Endothelial cell of umbilical vein (primary cell): ENCODE measurements around the gene KRT81. TPM values are rescaled to one million over a fixed set of nuclear protein-coding genes. Genes with fewer than 3 reads are reported as not detected.

ENCODE experiments used
- BruUV-seq: library from RNA; stranded (reverse); fragments of 400-500 nt; replicated peaks from 2 replicates; lab custom pipeline; 2021; lab: Mats Ljungman, UMichigan
- CTCF ChIA-PET: fragments of 300-600, 350-600 bp; sonication (Branson Sonifier 250); formaldehyde crosslinking; loops from one replicate; lab custom pipeline; 2021; ENCODE audit warnings: antibody characterized with exemption, inconsistent platforms; lab: Charles Lee
- POLR2A ChIA-PET: fragments of 300-600, 350-600 bp; sonication (Branson Sonifier 250); formaldehyde crosslinking; loops from one replicate; lab custom pipeline; 2021; ENCODE audit warnings: antibody characterized with exemption, inconsistent platforms; lab: Charles Lee
- DNase-seq: peaks from one replicate; pipeline ENCODE4 v3.0.0-alpha.2; 2011; ENCODE audit warnings: low read depth, low spot score
- FAIRE-seq: peaks from 2 replicates; lab custom pipeline; 2011; peaks lifted over from hg19 to GRCh38; lab: Jason Lieb, UNC
- H2AFZ ChIP-seq: 2 replicates; pipeline ENCODE4 v1.6.0; 2012; ENCODE audit warnings: low read depth, low read length, control low read depth, inconsistent platforms
- H3K27ac ChIP-seq: 2 replicates; pipeline ENCODE4 v1.5.1; 2011; ENCODE audit warnings: low read depth, mild to moderate bottlenecking, control low read depth, low read length, moderate library complexity; ENCODE audit not compliant: insufficient read depth
- H3K27me3 ChIP-seq, 2 experiments: 2 replicates each; pipeline versions ENCODE4 v1.6.0 to v1.6.1; 2011; ENCODE audit warnings: low read length in 2 of 2, mixed read lengths in 1 of 2; ENCODE audit not compliant: control insufficient read depth in 2 of 2, insufficient read depth in 2 of 2
- H3K36me3 ChIP-seq, 2 experiments: 2 replicates in 1 of 2; 3 replicates in 1 of 2; pipeline ENCODE4 v1.5.1; 2011; ENCODE audit warnings: low read length in 2 of 2, mild to moderate bottlenecking in 1 of 2, moderate library complexity in 1 of 2; ENCODE audit not compliant: control insufficient read depth in 2 of 2, insufficient read depth in 2 of 2; ENCODE audit errors: extremely low read depth in 1 of 2
- H3K4me1 ChIP-seq: 3 replicates; pipeline ENCODE4 v1.5.1; 2011; ENCODE audit warnings: mild to moderate bottlenecking, low read length; ENCODE audit not compliant: control insufficient read depth, insufficient read depth; ENCODE audit errors: extremely low read depth
- H3K4me2 ChIP-seq: 2 replicates; pipeline ENCODE4 v1.6.1; 2011; ENCODE audit warnings: low read length, control low read depth, mixed read lengths; ENCODE audit not compliant: insufficient read depth
- H3K4me3 ChIP-seq, 3 experiments: fragments of 200-600 bp in 1 of 3; sonication (generic), shearing (Covaris generic) in 1 of 3; replicated peaks in 1 of 3; 2 replicates each; pipeline ENCODE4 v1.5.1; 2011 to 2016; ENCODE audit warnings: control low read depth in 3 of 3, low read length in 3 of 3, mild to moderate bottlenecking in 2 of 3, inconsistent platforms in 1 of 3, low read depth in 1 of 3, moderate library complexity in 1 of 3; ENCODE audit not compliant: insufficient read depth in 1 of 3
- H3K79me2 ChIP-seq: 2 replicates; pipeline ENCODE4 v1.6.0; 2012; ENCODE audit warnings: low read length, inconsistent platforms; ENCODE audit not compliant: control insufficient read depth, insufficient read depth
- H3K9ac ChIP-seq: replicated peaks from 2 replicates; pipeline ENCODE3; 2011; ENCODE audit warnings: low read length, control low read depth; ENCODE audit not compliant: insufficient read depth; ENCODE audit errors: extremely low read depth
- H3K9me1 ChIP-seq: replicated peaks from 3 replicates; pipeline ENCODE4 v1.6.0; 2011; ENCODE audit warnings: mild to moderate bottlenecking, low read length; ENCODE audit not compliant: control insufficient read depth, insufficient read depth; ENCODE audit errors: extremely low read depth
- H3K9me3 ChIP-seq: replicated peaks from 2 replicates; pipeline ENCODE4 v1.5.1; 2012; ENCODE audit warnings: low read length, inconsistent platforms; ENCODE audit not compliant: control insufficient read depth, insufficient read depth
- H4K20me1 ChIP-seq: replicated peaks from 2 replicates; pipeline ENCODE3; 2011; ENCODE audit warnings: mild to moderate bottlenecking, low read length; ENCODE audit not compliant: control insufficient read depth, insufficient read depth; ENCODE audit errors: extremely low read depth
- CTCF ChIP-seq, 2 donors: IDR thresholded peaks; 1 replicate in 1 of 2; 2 replicates in 1 of 2; pipeline ENCODE4 v1.5.1; 2011; ENCODE audit warnings: low read length in 2 of 2, mild to moderate bottlenecking in 2 of 2, moderate library complexity in 2 of 2, control low read depth in 1 of 2, inconsistent platforms in 1 of 2, low read depth in 1 of 2; ENCODE audit not compliant: insufficient read depth in 1 of 2; ENCODE audit errors: extremely low read depth in 1 of 2
- EZH2 ChIP-seq: IDR thresholded peaks from 2 replicates; pipeline ENCODE4 v1.6.1; 2012; ENCODE audit warnings: borderline replicate concordance, low read depth, mild to moderate bottlenecking, moderate library complexity, low read length, inconsistent platforms; ENCODE audit not compliant: severe bottlenecking
- FOS ChIP-seq: IDR thresholded peaks from 2 replicates; pipeline ENCODE4 v1.6.1; 2011; ENCODE audit warnings: mild to moderate bottlenecking, low read length, moderate library complexity, borderline replicate concordance; ENCODE audit not compliant: insufficient read depth
- GATA2 ChIP-seq: IDR thresholded peaks from 2 replicates; pipeline ENCODE4 v1.7.0; 2011; ENCODE audit warnings: low read depth, mild to moderate bottlenecking, moderate library complexity, mixed read lengths, low read length; ENCODE audit not compliant: insufficient read length, insufficient read depth
- JUN ChIP-seq: IDR thresholded peaks from 2 replicates; pipeline ENCODE4 v1.6.1; 2011; ENCODE audit warnings: borderline replicate concordance, low read depth; ENCODE audit not compliant: insufficient read length, insufficient read depth
- MYC ChIP-seq: IDR thresholded peaks from one replicate; pipeline ENCODE4 v1.6.1; 2011; ENCODE audit warnings: mild to moderate bottlenecking, low read depth, low read length
- POLR2A ChIP-seq: IDR thresholded peaks from 2 replicates; pipeline ENCODE4 v1.6.1; 2012; ENCODE audit warnings: low read depth, mild to moderate bottlenecking, control low read depth, low read length
- POLR2AphosphoS5 ChIP-seq: IDR thresholded peaks from 2 replicates; pipeline ENCODE4 v1.6.1; 2012; ENCODE audit warnings: low read depth, mild to moderate bottlenecking, control low read depth, low read length, moderate library complexity; ENCODE audit not compliant: insufficient read depth
- dilution Hi-C: fragments of 300-500 bp; cut with MboI; formaldehyde crosslinking; loops from one replicate; pipeline ENCODE4 v1.15.0; 2019; ENCODE audit warnings: low sequenced_read_pairs; ENCODE audit not compliant: extremely low pct_ligation_motif_present
- intact Hi-C: fragments of 100-400 bp; cut with micrococcal nuclease; formaldehyde crosslinking; loops from one replicate; pipeline ENCODE4 v1.10.0; 2022
- polyA plus RNA-seq, 4 experiments: library from polyadenylated mRNA; depleted of rRNA in 3 of 4; stranded (reverse) in 3 of 4; unstranded in 1 of 4; fragments of >200 nt; gene quantifications; 2 replicates each; pipeline versions ENCODE4 v1.2.1 to v1.2.3, GENCODE V29; 2011 to 2012; ENCODE audit warnings: missing spikeins in 1 of 4
- total RNA-seq: library from RNA; stranded (reverse); gene quantifications from 2 replicates; pipeline ENCODE4 v1.2.3, GENCODE V29; 2021
- TF ChIP-seq, protein P1 (sequence below): IDR thresholded peaks from 2 replicates; pipeline ENCODE4 v1.6.1; 2011; ENCODE audit not compliant: insufficient read depth, insufficient read length

KRT81 gene
- total and polyA plus RNA-seq, 2 donors (not counting 3 experiments of a cell fraction or from before 2014, with no cell fraction given), result not detected

DNA sequence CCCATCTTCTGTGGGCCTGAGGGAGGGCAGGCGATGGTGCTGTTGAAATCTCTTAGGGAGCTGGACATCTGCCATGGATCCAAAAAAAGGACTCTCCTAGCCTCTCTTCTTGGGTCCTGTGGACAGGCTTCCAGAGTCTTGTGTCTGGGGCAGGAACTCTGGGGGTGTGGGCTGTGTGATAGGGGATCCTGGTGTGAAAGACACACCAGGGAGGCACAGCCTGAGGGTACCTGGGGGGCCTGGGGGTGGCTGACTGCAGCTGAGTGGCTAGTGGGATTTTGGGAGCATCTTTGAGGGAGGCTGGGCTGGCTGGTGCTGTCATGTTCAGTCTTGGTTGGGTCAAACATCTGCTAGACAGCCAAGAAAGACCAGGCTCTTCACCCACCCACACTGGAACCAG lies 31.7 kb upstream of the KRT81 start:
- Histone ChIP-seq H3K79me2 (no peaks in the 10 kb centered on the region), H3K4me1 (no peaks in the 10 kb centered on the region), H4K20me1 (no peaks in the 10 kb centered on the region), H3K36me3 (no peaks in the 10 kb centered on the region), H3K9me3 (no peaks in the 10 kb centered on the region), H3K9me1 (no peaks in the 10 kb centered on the region), H3K9ac (no peak overlapping the region), H3K27me3 (peaks cover 52 to 54% of the 10 kb centered on the region in 2 experiments), H2AFZ (no peak overlapping the region), H3K4me3 (no peak overlapping the region), H3K4me2 (no peak overlapping the region), H3K27ac (no peak overlapping the region)
- DNase-seq (no peak), FAIRE-seq (no peak)
- ChIA-PET POLR2A (no interaction called here), CTCF (no interaction called here)
- intact Hi-C loops, result no loop called here
- no TSS peak for BruUV-seq
- TF ChIP-seq POLR2AphosphoS5 (no peak), FOS (no peak), JUN (no peak), POLR2A (no peak), EZH2 (no peak), MYC (no peak), GATA2 (no peak), CTCF (IDR thresholded peaks at IDR 0.05; ENCODE audit: extremely low read depth in 1 of 2, insufficient read depth in 1 of 2, low read depth in 1 of 2, low read length in 2 of 2) (no peak)
- TF ChIP-seq, protein P1, sequence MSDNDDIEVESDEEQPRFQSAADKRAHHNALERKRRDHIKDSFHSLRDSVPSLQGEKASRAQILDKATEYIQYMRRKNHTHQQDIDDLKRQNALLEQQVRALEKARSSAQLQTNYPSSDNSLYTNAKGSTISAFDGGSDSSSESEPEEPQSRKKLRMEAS, result no peak
- dilution Hi-C loops, result no loop called here
